Activated CD4-positive, alpha-beta T cell treated with anti-CD3 and anti-CD28 coated beads for 1 hour (primary cell): Measurements from ENCODE around the gene SYNDIG1.

Experiments
- DNase-seq: peaks from one replicate; pipeline ENCODE4 v3.0.0-alpha.2; 2020

Gene SYNDIG1

GRCh38 chr20:24665196-24665595 is 195.8 kb downstream of the SYNDIG1 start:
- DNase-seq = no peak

GRCh38 chr20:24665741-24666191 is 196.3 kb downstream of the SYNDIG1 start:
- no peak for DNase-seq

DNA sequence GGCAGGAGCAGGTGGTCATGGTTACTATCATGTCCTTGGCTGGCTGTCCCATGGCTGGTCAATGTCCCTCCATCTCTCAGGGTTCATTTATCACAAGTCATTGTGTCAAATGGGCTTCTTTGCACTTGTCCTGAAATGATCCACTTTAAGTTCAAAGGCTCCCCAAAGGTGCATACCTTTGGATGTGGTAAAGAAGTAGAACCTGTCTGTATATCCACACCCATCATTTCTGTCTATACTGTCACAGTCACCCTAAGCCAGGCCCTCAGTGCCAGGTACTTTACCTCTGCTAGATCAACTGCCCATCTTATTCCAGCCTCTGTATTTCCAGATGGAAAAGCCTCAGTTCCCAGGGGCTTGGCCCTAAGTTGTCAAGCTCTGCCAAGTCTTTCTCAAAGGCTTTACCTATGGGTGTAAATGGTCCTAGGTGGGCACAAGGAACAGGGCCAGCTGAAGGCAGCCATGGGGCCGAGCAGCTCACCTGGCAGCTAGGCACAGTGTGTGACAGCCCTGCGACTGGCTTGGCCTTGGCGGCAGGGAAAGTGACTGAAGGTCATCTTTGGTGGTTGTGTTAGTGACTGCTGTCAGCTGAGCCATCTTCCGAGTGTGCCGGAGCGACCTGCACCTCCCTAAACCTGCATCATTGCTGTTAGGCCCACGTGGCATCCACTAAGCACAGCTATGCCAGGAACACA is 198.4 kb downstream of the SYNDIG1 start:
- DNase-seq = no peak

- no peak for DNase-seq
These were observed 198.9 kb downstream of the SYNDIG1 start for GRCh38 chr20:24668384-24668702.

GRCh38 chr20:24668791-24669190 is 199.4 kb downstream of the SYNDIG1 start:
- DNase-seq = no peak

DNA sequence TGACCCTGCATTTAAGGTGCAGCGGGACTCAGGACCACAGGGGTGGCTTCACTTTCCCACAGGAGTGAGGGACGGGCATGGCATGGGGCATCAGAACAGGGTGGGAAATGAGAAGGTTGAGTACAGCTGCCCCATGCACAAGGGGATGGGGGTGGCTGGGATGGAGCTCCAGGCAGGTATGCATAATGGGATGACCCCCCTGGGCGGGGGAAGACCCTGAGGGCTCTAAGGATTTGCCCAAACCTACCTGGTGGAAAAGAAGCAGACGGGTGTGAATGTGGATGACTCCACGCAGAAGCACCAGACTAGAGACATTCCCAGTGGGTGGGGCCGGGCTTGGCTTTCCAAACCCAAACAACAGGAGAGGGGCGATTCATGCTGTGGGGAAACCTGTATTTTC is 200.3 kb downstream of the SYNDIG1 start:
- no peak for DNase-seq

- no peak for DNase-seq
These were observed 201.0 kb downstream of the SYNDIG1 start for GRCh38 chr20:24670341-24670872.

DNA sequence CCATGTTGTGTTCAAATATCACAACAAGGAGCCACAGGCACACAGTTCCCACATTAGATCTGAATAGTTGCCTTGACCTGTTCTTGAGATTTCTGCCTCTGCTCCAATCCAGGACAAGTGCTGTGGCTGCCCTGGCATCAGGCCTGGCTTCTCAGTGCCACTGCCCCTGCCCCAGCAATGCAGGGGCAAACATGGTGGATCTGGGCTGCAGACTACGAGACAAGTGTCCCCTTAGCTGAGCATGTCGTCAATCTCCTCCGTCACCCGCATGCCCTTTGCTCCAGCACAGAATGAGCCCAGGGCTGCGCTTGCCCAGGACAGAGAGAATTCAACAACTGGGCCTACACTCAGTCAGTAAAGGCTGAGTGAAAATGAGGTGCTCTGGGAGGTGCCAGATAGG is 201.6 kb downstream of the SYNDIG1 start:
- no peak for DNase-seq

DNA sequence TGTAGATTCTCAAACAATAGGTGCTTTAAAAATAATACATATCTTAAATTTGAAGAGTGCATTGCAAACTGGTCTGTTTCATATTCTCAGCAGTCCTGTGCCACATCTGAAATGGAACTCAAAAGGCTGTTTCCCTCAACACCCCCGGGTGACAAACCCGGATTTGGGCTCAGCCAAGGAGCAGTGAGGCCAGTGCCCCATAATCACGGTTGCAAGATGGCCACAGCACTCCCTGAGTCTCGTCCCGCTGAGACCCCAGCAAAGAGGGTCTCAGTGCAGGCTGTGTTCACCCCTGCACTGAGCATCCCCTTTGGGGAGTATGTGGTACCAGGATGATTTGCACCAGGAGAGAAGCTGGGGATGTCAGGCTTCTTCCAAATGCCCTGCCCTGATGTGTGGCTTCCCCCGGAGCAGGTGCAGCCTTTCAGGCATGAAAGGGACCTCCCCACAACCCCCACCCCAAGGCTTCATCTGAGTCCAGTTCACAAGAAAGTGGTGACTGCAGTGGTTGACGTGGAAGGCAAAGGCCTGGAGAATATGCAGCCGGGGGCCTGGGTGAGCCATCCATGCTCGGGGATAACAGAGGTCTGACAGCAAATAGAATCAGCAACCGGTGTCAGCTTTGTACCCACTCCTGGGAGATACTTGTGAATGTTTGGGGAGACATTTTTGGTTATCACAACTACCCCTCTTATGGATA is 202.9 kb downstream of the SYNDIG1 start:
- no peak for DNase-seq

DNA sequence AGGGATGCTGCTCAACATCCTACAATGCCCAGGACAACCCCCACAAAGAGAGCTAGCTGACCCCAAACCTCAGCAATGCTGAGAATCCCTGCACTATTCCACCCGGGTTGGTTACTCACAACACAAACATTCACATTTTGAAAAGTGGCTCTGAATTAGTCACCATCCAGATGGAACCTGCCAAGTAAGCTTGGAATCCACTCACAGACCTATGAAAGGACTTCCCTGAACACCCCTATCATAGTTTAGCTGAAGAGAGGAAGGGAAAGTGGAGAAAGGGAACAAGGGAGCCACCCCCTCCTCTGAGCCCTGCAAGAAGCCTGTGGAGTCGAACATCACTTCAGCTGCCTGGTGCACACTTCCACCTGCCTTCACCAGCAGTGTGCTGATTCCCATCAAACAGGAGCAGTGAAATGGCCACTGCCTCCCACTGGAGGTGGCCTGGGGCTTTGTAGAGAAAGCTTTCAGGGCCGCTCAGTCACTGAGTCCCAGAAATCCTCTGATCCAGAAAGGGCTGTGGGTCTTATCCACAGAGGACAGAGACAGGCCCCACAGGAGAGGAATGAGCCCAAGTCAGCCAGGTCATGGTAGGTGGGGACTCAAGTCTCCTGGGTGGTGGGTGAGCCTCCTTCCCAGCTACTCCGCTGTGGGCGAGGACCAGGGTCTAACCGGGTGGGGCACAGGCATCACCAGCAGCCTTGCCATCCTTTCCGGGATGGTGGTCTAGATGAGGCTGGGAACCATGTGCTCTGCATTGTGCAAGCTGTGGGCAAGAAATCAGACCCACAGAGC is 203.7 kb downstream of the SYNDIG1 start:
- no peak for DNase-seq

DNA sequence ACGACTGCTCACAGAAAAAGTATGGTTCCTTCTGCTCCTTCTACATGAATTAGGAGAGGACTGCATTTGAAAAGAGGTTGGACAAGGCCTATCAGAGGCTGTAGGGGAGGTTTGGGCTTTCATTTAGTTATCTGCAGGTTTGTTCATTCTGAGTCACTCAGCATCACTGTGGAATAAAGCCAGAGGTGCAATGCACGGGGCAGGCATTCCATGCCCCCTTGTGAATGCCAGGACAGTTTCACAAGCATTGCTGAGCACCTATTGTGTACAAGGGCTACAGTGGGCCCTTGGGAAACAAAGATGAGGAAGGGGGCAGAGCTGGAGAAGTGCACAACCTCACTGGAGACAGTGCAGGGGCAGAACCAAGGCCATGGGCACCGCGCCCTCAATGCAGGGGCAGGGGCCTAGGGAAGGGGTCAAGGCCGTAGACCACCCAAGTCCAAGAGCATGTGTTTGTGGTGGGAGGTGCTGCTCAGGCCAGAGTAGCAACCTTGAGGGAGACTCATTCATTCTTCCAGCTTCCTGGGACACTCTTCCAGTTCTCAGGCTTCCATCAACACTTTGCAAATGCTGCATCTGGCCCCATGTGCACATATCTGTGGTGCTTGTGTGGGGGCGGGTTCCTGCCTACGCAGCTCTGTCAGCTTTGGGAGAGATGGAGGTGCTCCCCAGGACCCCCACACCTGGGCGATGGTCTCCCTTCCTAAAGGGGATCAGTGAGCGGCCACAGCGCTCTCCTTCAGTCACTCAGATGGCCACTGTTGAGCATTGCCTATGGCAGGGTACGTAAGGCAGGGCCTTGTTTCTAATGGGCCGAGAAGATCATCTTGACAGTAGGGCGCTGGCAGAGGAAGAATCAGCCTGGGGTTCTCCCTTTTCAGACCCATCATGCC is 204.5 kb downstream of the SYNDIG1 start:
- DNase-seq = no peak

DNA sequence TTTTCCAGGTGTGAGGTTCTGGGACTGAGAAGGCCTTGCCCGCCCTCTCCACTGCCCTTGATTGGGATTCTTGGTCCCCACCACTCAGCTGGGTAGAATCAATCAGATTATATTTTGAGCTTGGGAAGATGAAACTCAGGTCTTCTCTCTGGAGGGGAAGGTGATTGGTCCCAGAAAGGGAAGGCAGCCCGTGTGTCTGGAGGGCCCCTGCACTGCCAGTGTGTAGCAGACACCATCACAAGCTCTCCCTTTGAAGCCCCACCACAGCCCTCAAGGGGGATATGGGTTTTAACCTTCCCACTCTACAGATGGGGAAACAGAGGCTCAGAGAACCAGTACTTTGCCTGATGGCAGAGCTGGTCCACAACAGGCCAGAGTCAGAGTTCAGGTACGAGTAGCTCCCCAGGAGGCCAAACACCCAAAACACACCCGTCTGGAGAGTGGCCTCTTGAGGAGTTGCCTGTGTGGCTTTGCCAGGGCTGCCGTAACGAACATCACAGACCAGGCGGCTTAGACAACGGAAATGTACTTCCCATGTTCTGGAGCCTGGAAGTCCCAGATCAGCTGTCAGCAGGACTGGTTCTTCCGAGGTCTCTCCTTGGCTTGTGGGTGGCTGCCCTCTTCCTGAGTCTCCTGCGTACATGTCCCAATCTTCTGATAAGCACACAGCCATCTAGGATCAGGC is 205.6 kb downstream of the SYNDIG1 start:
- no peak for DNase-seq

DNA sequence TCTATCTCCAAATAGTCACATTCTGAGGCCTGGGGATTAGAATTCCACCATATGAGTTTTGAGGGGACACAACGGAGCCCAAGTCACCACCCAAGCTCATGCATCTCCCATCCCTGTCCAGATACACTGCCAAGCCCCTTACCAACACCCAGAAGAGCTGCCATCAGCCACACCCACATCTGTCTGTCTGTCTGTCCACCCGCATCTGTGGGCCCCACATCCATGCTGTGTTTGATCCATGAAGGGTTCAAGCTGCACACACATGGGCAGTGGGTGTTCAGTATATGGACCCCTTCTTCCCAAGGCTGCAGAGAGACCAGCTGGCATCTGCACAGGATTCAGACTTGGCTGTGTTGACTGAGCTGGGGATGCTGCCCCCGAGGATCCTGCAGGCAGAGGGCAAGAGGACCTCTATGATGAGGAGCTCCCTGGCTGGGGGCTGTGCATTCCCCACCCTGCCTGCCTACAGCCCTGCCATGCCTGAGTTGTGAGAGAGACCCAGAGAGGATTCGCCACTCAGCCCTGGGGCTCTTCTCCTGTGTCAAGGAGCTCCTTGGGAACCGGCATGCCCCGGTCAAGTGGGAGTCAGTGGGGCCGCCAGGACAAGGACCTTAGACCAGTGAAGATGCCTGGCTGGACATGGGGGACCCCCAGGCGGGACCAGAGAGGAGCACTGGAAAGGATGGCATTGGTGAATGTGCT is 206.4 kb downstream of the SYNDIG1 start:
- no peak for DNase-seq

DNA sequence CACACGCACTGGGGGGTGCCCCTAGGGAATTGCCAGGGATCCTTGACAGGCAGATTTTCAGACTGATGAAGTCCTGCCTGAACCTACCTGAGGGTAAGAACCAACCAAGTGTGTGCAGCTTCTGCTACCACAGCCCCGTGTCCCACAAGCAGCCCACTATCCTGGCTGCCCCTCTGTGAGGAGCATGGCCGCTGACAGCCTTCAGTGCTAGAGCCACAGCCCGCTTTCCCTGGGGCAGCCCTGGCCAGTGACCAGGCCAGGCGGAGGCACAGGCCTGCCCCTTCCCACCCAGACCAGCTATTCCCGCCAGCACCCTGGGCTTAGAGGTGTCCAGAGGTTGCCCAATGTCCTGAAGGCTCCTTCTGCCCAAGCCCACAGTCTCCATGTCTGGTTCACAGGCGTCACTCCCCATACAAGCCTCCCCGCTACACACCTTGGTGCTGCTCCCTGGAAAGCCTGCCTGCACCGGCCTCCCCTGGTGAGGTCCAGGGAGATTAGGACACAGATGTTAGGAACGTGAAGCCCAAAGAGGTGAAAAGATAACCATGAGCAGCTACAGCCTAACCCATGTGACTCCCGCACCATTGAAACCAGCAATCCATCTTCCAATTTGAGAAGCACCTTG is 207.0 kb downstream of the SYNDIG1 start:
- no peak for DNase-seq

- DNase-seq = no peak
These were observed 207.5 kb downstream of the SYNDIG1 start for GRCh38 chr20:24676978-24677370.

GRCh38 chr20:24677626-24678315 is 208.3 kb downstream of the SYNDIG1 start:
- no peak for DNase-seq

DNA sequence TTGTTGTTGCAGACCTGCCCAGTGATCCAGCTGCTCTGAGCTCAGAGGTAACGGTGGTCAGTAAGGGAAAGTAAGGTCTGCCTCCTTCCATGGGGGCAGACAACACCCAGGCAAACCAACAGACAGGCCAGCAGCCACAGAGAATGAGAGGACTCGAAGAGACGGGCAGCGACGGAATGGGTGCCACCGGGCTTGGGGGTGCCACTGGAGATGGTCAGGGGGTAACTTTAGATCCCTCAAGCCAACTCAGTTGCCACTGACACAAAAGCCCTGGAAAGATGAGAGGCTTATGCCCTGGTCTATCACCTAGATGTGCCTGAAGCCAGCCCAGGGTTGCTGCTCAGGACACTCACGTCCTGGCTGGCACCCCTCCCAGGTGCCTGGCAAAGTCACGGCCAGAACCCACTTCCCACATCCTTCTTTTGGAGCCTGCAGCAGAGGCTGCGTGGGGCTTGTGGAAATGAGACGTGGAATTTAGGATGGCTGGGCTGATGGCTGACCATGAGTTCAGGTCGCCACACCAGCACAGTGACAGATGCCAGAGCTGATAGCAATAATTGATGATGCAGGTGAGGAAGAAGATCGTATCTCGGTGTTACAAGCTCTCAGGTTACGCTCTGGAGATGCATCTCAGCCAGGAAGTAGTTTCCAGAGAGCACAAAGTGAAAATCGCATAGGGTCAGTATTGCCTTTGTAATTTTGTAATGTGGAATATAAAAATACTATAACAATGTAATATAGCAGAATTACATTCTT is 209.1 kb downstream of the SYNDIG1 start:
- no peak for DNase-seq

DNA sequence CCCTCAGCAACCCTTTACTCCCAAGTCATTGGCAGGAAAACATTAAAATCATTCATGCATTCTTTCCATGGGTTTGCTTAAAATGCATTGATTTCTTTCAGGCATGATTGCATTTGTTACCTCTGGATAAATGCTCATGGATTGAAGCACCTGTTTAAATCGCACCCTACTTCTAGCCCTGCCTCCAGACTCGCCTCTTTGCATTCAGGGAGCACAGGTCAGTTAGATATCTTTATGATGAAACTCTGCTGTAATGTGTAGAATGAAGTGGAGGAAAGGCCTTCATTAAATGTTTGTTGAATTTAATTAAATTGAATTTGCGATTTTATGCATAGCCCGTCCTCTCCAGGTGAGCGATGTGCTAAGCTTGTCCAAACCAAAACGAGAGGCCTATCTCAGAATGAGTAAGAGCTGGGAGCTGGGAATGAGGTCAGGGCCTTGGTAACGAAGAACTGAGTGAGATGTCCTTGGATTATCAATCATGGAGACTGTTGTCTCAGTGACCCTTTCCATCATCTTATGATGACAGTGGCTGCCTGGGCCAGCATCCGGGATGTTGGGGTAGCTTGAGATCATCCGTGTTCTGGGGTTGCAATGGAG is 210.1 kb downstream of the SYNDIG1 start:
- DNase-seq = no peak
